HepG2 (cell line): ENCODE measurements around the gene ACP5. TPM values are rescaled to one million over a fixed set of nuclear protein-coding genes. Genes with fewer than 3 reads are reported as not detected.
"Not testable (repeated sequence)": the region's sequence is repeated elsewhere in the genome, so short reads cannot be mapped to it uniquely, and the experiment has no call there.

Experiments used
- ATAC-seq: fragments of 200-7000 bp; cut with Tn5 transposase; 3 replicates; pipeline ENCODE4 v1.9.1; 2020; ENCODE audit warnings: mild to moderate bottlenecking, moderate library complexity
- BruUV-seq: library from RNA; stranded (reverse); fragments of 400-500 nt; replicated peaks from 2 replicates; lab custom pipeline; 2021; lab: Mats Ljungman, UMichigan
- CTCF ChIA-PET: fragments of 300-600 bp; formaldehyde crosslinking; extraction: SDS; loops from one replicate; lab custom pipeline; 2021; ENCODE audit warnings: low total read pairs, inconsistent platforms, low intra/inter-chr PET ratio; lab: Yijun Ruan, JAX
- POLR2A ChIA-PET: fragments of 350-600 bp; sonication (Branson Sonifier 250); formaldehyde crosslinking; loops from one replicate; lab custom pipeline; 2020; ENCODE audit warnings: antibody characterized with exemption, inconsistent platforms; lab: Yijun Ruan, JAX
- DNase-seq: peaks from one replicate; pipeline ENCODE4 v3.0.0-alpha.2; 2015; ENCODE audit warnings: low spot score
- FAIRE-seq: peaks from 3 replicates; lab custom pipeline; 2011; peaks lifted over from hg19 to GRCh38; lab: Jason Lieb, UNC
- H2AFZ ChIP-seq: one replicate; pipeline ENCODE4 v1.6.1; 2011; ENCODE audit warnings: low read length, inconsistent platforms
- H3K27ac ChIP-seq: fragments of 300-600 bp; 3 replicates; pipeline ENCODE4 v1.8.0; 2011; ENCODE audit warnings: mixed run types, mild to moderate bottlenecking, mixed read lengths, low read length, inconsistent platforms; ENCODE audit not compliant: insufficient read depth; ENCODE audit errors: extremely low read length
- H3K27me3 ChIP-seq, 2 experiments: fragments of 200-600 bp in 1 of 2; 2 replicates in 1 of 2; 3 replicates in 1 of 2; pipeline versions ENCODE4 v1.6.0 to v1.8.0; 2011; ENCODE audit warnings: low read length in 2 of 2, mild to moderate bottlenecking in 2 of 2, moderate library complexity in 2 of 2, inconsistent platforms in 1 of 2; ENCODE audit not compliant: insufficient read depth in 2 of 2, control insufficient read depth in 1 of 2
- H3K36me3 ChIP-seq, 2 experiments: fragments of 200-600 bp in 1 of 2; replicated peaks in 1 of 2; 2 replicates in 1 of 2; 3 replicates in 1 of 2; pipeline versions ENCODE4 v1.5.1 to v1.8.0; 2011; ENCODE audit warnings: low read length in 2 of 2, inconsistent platforms in 1 of 2; ENCODE audit not compliant: insufficient read depth in 2 of 2, control insufficient read depth in 1 of 2
- H3K4me1 ChIP-seq: 2 replicates; pipeline ENCODE4 v1.5.1; 2012; ENCODE audit warnings: low read length, inconsistent platforms; ENCODE audit not compliant: insufficient read depth
- H3K4me2 ChIP-seq: 2 replicates; pipeline ENCODE4 v1.6.0; 2011; ENCODE audit warnings: low read depth, low read length, inconsistent platforms
- H3K4me3 ChIP-seq, 3 experiments: fragments of 200-600 bp in 1 of 3; sonication (generic), shearing (Covaris generic) in 1 of 3; replicated peaks in 1 of 3; 2 replicates each; pipeline ENCODE4 v1.5.1; 2011 to 2016; ENCODE audit warnings: low read length in 3 of 3, inconsistent platforms in 2 of 3, low read depth in 2 of 3, mild to moderate bottlenecking in 2 of 3, control low read depth in 1 of 3, mixed read lengths in 1 of 3; ENCODE audit not compliant: insufficient read depth in 1 of 3
- H3K79me2 ChIP-seq: one replicate; pipeline ENCODE4 v1.6.1; 2011; ENCODE audit warnings: low read length, inconsistent platforms; ENCODE audit not compliant: insufficient read depth
- H3K9ac ChIP-seq: 2 replicates; pipeline ENCODE4 v1.6.0; 2011; ENCODE audit warnings: mild to moderate bottlenecking, low read depth, low read length, inconsistent platforms; ENCODE audit not compliant: insufficient read depth
- H3K9me3 ChIP-seq: 2 replicates; pipeline ENCODE4 v1.5.1; 2012; ENCODE audit warnings: mild to moderate bottlenecking, low read length
- H4K20me1 ChIP-seq: 2 replicates; pipeline ENCODE4 v1.6.0; 2011; ENCODE audit warnings: inconsistent platforms, mild to moderate bottlenecking, low read length, moderate library complexity; ENCODE audit not compliant: insufficient read depth
- GZF1 ChIP-seq: sonication (generic); formaldehyde crosslinking; IDR thresholded peaks from 2 replicates; pipeline ENCODE4 v1.5.1; 2020; ENCODE audit warnings: mild to moderate bottlenecking, missing genetic modification reagents
- WGBS: methylation state at CpG from one replicate; pipeline ENCODE4 v1.1.6; 2017; ENCODE audit warnings: low lambda C conversion rate; 5-methylcytosine and 5-hydroxymethylcytosine counted together
- in situ Hi-C: cut with HindIII; loops from 2 replicates; pipeline ENCODE4 v1.10.0; 2017; ENCODE audit warnings: low pct_unique_long_range_greater_than_20kb; ENCODE audit not compliant: extremely low pct_ligation_motif_present
- intact Hi-C: fragments of 100-400 bp; cut with micrococcal nuclease; formaldehyde crosslinking; loops from one replicate; pipeline ENCODE4 v1.10.0; 2022; ENCODE audit not compliant: unreplicated experiment
- polyA plus RNA-seq, 8 experiments: library from polyadenylated mRNA; depleted of rRNA in 3 of 8; stranded (reverse) in 7 of 8; unstranded in 1 of 8; fragments of >200 nt; fragmentation: Illumina TruSeq in 4 of 8; extraction: Trizol in 4 of 8; gene quantifications; 2 replicates each; pipeline versions ENCODE4 v1.2.1 to v1.2.3, GENCODE V29; 2011 to 2016; ENCODE audit warnings: low read depth in 4 of 8, missing spikeins in 1 of 8, mixed read lengths in 1 of 8; ENCODE audit not compliant: insufficient read depth in 1 of 8
- total RNA-seq, 5 experiments: library from RNA; depleted of rRNA; stranded (reverse); fragments of >200 nt; fragmentation: Illumina TruSeq; extraction: Trizol; gene quantifications; 2 replicates each; pipeline ENCODE4 v1.2.3, GENCODE V29; 2016; ENCODE audit warnings: low read depth in 1 of 5
- TF ChIP-seq, protein P1 (sequence below): sonication (generic); formaldehyde crosslinking; conservative IDR thresholded peaks from 2 replicates; pipeline ENCODE4 v1.4.0; 2020; ENCODE audit warnings: missing genetic modification reagents

Gene ACP5
- total and polyA plus RNA-seq, 2 of the 13 experiments (the other 11 are each of a cell fraction or from before 2014, with no cell fraction given): 1.3 to 6.7 TPM

DNA sequence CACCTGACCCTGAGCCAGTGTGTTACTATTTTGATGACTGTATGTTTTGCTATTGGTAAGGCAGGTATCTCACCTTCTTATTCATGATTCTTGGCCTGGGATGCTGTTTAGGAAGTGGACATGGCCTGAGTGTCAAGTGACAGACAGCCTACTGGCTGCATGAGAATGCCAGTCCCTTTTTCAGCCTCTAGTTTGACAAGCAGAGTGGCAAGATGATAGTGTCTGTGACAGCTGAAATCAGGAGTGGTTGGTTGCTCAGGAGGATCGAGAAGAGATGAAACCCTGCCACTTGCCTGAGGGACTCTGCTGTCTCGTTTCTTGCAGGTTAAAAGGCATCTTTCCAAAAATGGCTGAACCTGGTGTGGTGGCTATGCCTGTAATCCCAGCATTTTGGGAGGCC is 11.3 kb downstream of the ACP5 start (continued):
- TF ChIP-seq, protein P1, sequence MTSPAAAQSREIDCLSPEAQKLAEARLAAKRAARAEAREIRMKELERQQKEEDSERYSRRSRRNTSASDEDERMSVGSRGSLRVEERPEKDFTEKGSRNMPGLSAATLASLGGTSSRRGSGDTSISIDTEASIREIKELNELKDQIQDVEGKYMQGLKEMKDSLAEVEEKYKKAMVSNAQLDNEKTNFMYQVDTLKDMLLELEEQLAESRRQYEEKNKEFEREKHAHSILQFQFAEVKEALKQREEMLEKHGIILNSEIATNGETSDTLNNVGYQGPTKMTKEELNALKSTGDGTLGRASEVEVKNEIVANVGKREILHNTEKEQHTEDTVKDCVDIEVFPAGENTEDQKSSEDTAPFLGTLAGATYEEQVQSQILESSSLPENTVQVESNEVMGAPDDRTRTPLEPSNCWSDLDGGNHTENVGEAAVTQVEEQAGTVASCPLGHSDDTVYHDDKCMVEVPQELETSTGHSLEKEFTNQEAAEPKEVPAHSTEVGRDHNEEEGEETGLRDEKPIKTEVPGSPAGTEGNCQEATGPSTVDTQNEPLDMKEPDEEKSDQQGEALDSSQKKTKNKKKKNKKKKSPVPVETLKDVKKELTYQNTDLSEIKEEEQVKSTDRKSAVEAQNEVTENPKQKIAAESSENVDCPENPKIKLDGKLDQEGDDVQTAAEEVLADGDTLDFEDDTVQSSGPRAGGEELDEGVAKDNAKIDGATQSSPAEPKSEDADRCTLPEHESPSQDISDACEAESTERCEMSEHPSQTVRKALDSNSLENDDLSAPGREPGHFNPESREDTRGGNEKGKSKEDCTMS (CRISPR knock-in tag): no peak
- TF ChIP-seq GZF1 (CRISPR knock-in tag): no peak

DNA sequence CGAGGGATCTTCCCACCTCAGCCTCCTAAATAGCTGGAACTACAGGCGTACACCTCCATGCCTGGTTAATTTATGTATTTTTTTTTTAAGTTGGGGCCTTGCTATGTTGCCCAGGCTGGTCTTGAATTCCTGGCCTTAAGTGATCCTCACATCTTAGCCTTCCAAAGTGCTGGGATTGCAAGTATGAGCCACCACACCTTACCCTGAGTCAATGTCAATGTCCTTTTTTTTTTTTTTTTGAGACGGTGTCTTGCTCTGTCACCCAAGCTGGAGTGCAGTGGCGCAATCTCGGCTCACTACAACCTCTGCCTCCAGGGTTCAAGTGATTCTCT is 11.8 kb downstream of the ACP5 start:
- CTCF ChIA-PET, H3K27ac ChIP-seq, H3K4me3 ChIP-seq, H3K9me3 ChIP-seq, H3K4me2 ChIP-seq, intact Hi-C loops, H3K36me3 ChIP-seq, H3K27me3 ChIP-seq, FAIRE-seq, H3K79me2 ChIP-seq, POLR2A ChIA-PET, in situ Hi-C loops, H3K9ac ChIP-seq, ATAC-seq, H3K4me1 ChIP-seq, H2AFZ ChIP-seq, H4K20me1 ChIP-seq, DNase-seq, BruUV-seq: not testable (repeated sequence)
- WGBS: 92% methylated on average over 5 of the region's 5 CpGs

DNA sequence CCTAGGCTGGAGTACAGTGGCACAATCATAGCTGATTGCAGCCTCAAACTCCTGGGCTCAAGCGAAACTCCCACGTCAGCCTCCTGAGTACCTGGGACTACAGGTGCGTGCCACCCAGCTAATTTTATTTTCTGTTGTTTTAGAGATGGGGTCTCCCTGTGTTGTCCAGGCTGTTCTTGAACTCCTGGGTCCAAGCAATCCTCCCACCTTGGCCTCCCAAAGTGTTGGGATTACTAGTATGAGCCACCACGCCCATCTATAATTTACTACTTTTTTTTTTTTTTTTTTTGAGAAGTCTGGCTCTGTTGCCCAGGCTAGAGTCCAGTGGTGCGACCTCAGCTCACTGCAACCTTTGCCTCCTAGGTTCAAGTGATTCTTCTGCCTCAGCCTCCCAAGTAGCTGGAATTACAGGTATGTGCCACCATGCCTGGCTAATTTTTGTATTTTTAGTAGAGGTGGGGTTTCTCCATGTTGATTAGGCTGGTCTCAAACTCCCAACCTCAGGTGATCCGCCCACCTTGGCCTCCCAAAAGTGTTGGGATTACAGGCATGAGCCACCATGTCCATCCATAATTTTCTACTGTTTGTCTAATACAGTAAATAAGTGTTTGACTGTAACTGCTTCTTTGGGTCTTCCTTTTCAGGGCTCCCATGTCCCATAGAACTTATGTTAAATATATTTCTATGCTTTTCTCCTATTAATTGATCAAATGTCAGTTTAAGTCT is 13.2 kb downstream of the ACP5 start:
- WGBS: 97% methylated on average over 6 of the region's 6 CpGs
- H3K9ac ChIP-seq: not testable (repeated sequence)

More for the DNA sequence above, 13.2 kb downstream of the ACP5 start:
- H3K27ac ChIP-seq, ATAC-seq, H3K36me3 ChIP-seq, H2AFZ ChIP-seq, H3K4me2 ChIP-seq, in situ Hi-C loops, DNase-seq, H3K9me3 ChIP-seq, H4K20me1 ChIP-seq, H3K4me3 ChIP-seq, BruUV-seq, H3K79me2 ChIP-seq, FAIRE-seq, CTCF ChIA-PET, POLR2A ChIA-PET, H3K27me3 ChIP-seq, intact Hi-C loops: not testable (repeated sequence)
- peaks cover 13% of the 10 kb centered on the region for H3K4me1 ChIP-seq
